OCI-LY7 (cell line): ENCODE measurements around the gene CCDC91.
"Not testable (repeated sequence)": the region's sequence is repeated elsewhere in the genome, so short reads cannot be mapped to it uniquely, and the experiment has no call there.

Experiments used
- CTCF ChIP-seq: fragments of 200-600 bp; sonication (generic); conservative IDR thresholded peaks from 2 replicates; pipeline ENCODE4 v1.5.1; 2014; ENCODE audit warnings: mild to moderate bottlenecking, antibody characterized with exemption, low read length, moderate library complexity, mixed read lengths
- EZH2phosphoT487 ChIP-seq: fragments of 200-600 bp; sonication (generic); IDR thresholded peaks from 2 replicates; pipeline ENCODE4 v1.6.1; 2018; ENCODE audit warnings: low read depth, borderline replicate concordance, mild to moderate bottlenecking, mixed run types, antibody characterized with exemption, low read length, moderate library complexity, mixed read lengths

- not testable (repeated sequence) for TF ChIP-seq CTCF, EZH2phosphoT487
These were observed 189.5 kb downstream of the CCDC91 start for GRCh38 chr12:28379779-28380178.
